NT2/D1 (cell line): ENCODE results near the gene FRYL.

ENCODE experiments used
- SUZ12 ChIP-seq: IDR thresholded peaks from 2 replicates; pipeline ENCODE4 v1.6.1; 2011; ENCODE audit not compliant: insufficient read length, insufficient read depth; ENCODE audit errors: extremely low read depth
- ZNF274 ChIP-seq: IDR thresholded peaks from 2 replicates; pipeline ENCODE4 v1.6.1; 2011; ENCODE audit warnings: mild to moderate bottlenecking, low read depth, low read length

- TF ChIP-seq SUZ12 (no peak), ZNF274 (no peak)
These were observed 80.6 kb downstream of the FRYL start for GRCh38 chr4:48699475-48699874.
